SU-DHL-6 (cell line): ENCODE measurements around the gene BCL2.
A peak's percentile ranks its signal among the peaks of the same experiment; 100 is the strongest.

Source experiments
- H2AFZ ChIP-seq: fragments of 200-600 bp; sonication (generic); 2 replicates; pipeline ENCODE4 v1.6.1; 2014; ENCODE audit warnings: low read depth, mild to moderate bottlenecking, moderate library complexity, mixed read lengths, antibody characterized with exemption, low read length; ENCODE audit not compliant: severe bottlenecking
- H3F3A ChIP-seq: fragments of 200-600 bp; shearing (Covaris generic); 2 replicates; pipeline ENCODE4 v1.6.0; 2016; ENCODE audit warnings: antibody characterized with exemption, mild to moderate bottlenecking; ENCODE audit not compliant: insufficient read depth
- H3K27ac ChIP-seq: fragments of 200-600 bp; sonication (generic); 2 replicates; pipeline ENCODE4 v1.5.1; 2016; ENCODE audit warnings: low read depth, mild to moderate bottlenecking, low read length, moderate library complexity, mixed read lengths
- H3K27me3 ChIP-seq: fragments of 200-600 bp; sonication (generic), shearing (Covaris generic); 2 replicates; pipeline ENCODE4 v1.6.0; 2014; ENCODE audit warnings: mild to moderate bottlenecking, low read length
- H3K36me3 ChIP-seq: fragments of 200-600 bp; sonication (generic); 2 replicates; pipeline ENCODE4 v1.6.1; 2014; ENCODE audit warnings: mild to moderate bottlenecking, low read length, mixed read lengths
- H3K4me2 ChIP-seq: fragments of 300-600, 200-600 bp; shearing (Covaris generic), sonication (generic); 2 replicates; pipeline ENCODE4 v1.6.0; 2014; ENCODE audit warnings: low read length, low read depth, mild to moderate bottlenecking; ENCODE audit not compliant: poor library complexity, severe bottlenecking
- H3K4me3 ChIP-seq: fragments of 200-600 bp; sonication (generic); 2 replicates; pipeline ENCODE4 v1.5.1; 2014; ENCODE audit warnings: antibody characterized with exemption, low read length, mild to moderate bottlenecking, mixed read lengths; ENCODE audit not compliant: insufficient read depth, poor library complexity, severe bottlenecking
- H3K79me2 ChIP-seq: fragments of 200-600 bp; sonication (generic); 2 replicates; pipeline ENCODE4 v1.6.1; 2014; ENCODE audit warnings: mild to moderate bottlenecking, low read length, moderate library complexity; ENCODE audit not compliant: insufficient read depth
- H3K9ac ChIP-seq: fragments of 200-600 bp; sonication (generic); 2 replicates; pipeline ENCODE4 v1.7.0; 2014; ENCODE audit warnings: mild to moderate bottlenecking, low read length
- H3K9me2 ChIP-seq: fragments of 200-600 bp; sonication (generic); replicated peaks from 2 replicates; pipeline ENCODE4 v1.6.1; 2014; ENCODE audit warnings: low read length; ENCODE audit not compliant: insufficient read depth
- H3K9me3 ChIP-seq: fragments of 200-600 bp; sonication (generic); 2 replicates; pipeline ENCODE4 v1.6.1; 2014; ENCODE audit warnings: low read length, mixed read lengths; ENCODE audit not compliant: insufficient read depth
- H4K20me1 ChIP-seq: fragments of 200-600 bp; sonication (generic); 2 replicates; pipeline ENCODE4 v1.6.1; 2014; ENCODE audit warnings: low read depth, mild to moderate bottlenecking, antibody characterized with exemption, low read length, moderate library complexity, mixed read lengths
- CTCF ChIP-seq: fragments of 200-600 bp; sonication (generic); IDR thresholded peaks from one replicate; pipeline ENCODE4 v1.5.1; 2017; ENCODE audit warnings: antibody characterized with exemption, mild to moderate bottlenecking, low read length, moderate library complexity; ENCODE audit not compliant: insufficient read depth, poor library complexity, severe bottlenecking
- EZH2phosphoT487 ChIP-seq: fragments of 200-600 bp; sonication (generic), shearing (Covaris generic); conservative IDR thresholded peaks from 2 replicates; pipeline ENCODE4 v1.6.1; 2018; ENCODE audit warnings: mild to moderate bottlenecking, antibody characterized with exemption, low read length, moderate library complexity, mixed read lengths

BCL2 gene

DNA sequence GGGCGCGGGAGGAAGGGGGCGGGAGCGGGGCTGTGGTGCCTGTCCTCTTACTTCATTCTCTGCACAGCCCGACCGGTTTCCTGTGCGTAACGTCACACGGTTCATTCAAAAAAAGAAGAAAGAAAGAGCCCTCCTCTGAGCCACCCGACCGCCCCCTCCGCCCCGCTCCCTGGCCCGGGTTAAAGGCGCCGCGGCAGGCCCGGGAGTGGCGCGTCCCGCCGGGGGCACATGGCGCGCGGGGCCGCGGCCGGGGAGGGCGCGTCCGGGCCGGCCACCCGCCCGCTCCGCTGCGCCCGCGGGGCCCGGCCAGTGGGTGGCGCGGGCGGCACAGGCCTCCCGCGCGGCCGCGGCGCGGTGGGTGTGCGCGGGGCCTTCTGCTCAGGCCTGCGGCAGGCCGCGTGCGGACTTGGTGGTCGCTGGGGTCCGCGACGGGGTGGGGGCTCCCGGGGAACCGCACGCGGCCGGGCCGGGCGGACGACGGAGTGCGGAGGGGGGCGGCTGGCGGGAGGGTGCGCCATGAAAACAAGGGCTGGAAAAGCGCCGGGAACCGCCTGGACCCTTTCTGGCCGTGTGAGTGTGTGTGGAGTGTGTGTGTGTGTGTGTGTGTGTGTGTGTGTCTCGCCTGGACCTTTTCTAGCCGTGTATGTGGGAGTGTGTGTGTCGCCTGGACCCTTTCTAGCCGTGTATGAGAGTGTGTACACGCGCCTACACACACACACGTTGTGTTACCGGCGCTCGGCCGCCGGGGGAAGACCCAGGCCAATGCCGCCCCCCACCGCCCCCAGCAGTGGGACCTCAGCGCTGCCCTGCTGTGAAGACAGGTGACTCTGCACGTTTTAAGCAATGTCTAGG lies 780 bp upstream of the BCL2 start:
- peak overlapping the region; percentile 91 for H3K27ac ChIP-seq

DNA sequence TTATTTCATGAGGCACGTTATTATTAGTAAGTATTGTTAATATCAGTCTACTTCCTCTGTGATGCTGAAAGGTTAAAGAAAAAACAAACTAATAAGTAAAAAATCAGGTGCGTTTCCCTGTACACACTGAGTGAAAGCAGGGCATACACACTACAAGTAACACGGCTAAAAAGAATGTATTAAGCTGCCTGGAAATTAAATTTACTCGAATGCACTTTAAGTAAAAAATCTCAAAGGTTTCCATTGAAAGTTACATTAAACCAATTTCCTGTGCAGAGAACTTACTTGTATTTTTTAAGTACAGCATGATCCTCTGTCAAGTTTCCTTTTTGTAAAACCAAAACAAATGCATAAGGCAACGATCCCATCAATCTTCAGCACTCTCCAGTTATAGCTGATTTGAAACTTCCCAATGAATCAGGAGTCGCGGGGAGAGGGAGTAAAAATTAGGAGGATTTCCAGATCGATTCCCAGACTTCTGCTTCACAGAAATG lies 633 bp downstream of the BCL2 start:
- TF ChIP-seq EZH2phosphoT487 (no peak), CTCF (no peak)
- peak overlapping the region; percentile 91 for H3K27ac ChIP-seq
- peaks cover 33% of the 10 kb centered on the region for H3F3A ChIP-seq
- H3K9me3 ChIP-seq: no peaks in the 10 kb centered on the region
- peaks cover 39% of the 10 kb centered on the region for H3K36me3 ChIP-seq
- H3K4me3 ChIP-seq: peak overlapping the region; percentile 85
- peak overlapping the region; percentile 65 for H2AFZ ChIP-seq
- H3K9ac ChIP-seq: peak overlapping the region; percentile 83
- H3K27me3 ChIP-seq: no peaks in the 10 kb centered on the region
- peaks cover 21% of the 10 kb centered on the region; the same call in 1 of the 2 replicates for H4K20me1 ChIP-seq
- peak overlapping the region; percentile 86 for H3K4me2 ChIP-seq
- peaks cover 57% of the 10 kb centered on the region for H3K79me2 ChIP-seq
- no peaks in the 10 kb centered on the region for H3K9me2 ChIP-seq

More for the DNA sequence above, 780 bp upstream of the BCL2 start:
- Histone ChIP-seq H3K4me3 (peak overlapping the region; percentile 39), H4K20me1 (0 out of 2 replicates have a peak, but pooled peaks cover 11% of the 10 kb centered on the region), H3K79me2 (peaks cover 43% of the 10 kb centered on the region), H3K36me3 (peaks cover 33% of the 10 kb centered on the region), H3F3A (peaks cover 33% of the 10 kb centered on the region), H2AFZ (no peak overlapping the region), H3K9me3 (no peaks in the 10 kb centered on the region), H3K4me2 (peak overlapping the region; percentile 60), H3K27me3 (no peaks in the 10 kb centered on the region), H3K9me2 (no peaks in the 10 kb centered on the region), H3K9ac (peak overlapping the region; percentile 54)
- no peak for TF ChIP-seq EZH2phosphoT487
- no peak for TF ChIP-seq CTCF

GRCh38 chr18:63317982-63318888 lies 1.3 kb downstream of the BCL2 start:
- peaks cover 64% of the 10 kb centered on the region for H3K79me2 ChIP-seq

More at GRCh38 chr18:63317982-63318888, 1.3 kb downstream of the BCL2 start:
- H3F3A ChIP-seq: peaks cover 33% of the 10 kb centered on the region
- H3K27ac ChIP-seq: peak overlapping the region; percentile 91
- no peaks in the 10 kb centered on the region for H3K9me2 ChIP-seq
- no peaks in the 10 kb centered on the region for H3K27me3 ChIP-seq
- no peaks in the 10 kb centered on the region for H3K9me3 ChIP-seq
- peak overlapping the region; percentile 85 for H3K4me3 ChIP-seq
- H4K20me1 ChIP-seq: peaks cover 22% of the 10 kb centered on the region; the same call in 1 of the 2 replicates
- TF ChIP-seq CTCF (peak; percentile 35), EZH2phosphoT487 (no peak)
- H3K4me2 ChIP-seq: peak overlapping the region; percentile 86
- H3K36me3 ChIP-seq: peaks cover 42% of the 10 kb centered on the region
- H3K9ac ChIP-seq: peak overlapping the region; percentile 83
- no peak overlapping the region for H2AFZ ChIP-seq
